Tongue (tissue), 2 donors: ENCODE measurements around the gene CBL. TPM values are rescaled to one million over a fixed set of nuclear protein-coding genes. Genes with fewer than 3 reads are reported as not detected.
A peak's percentile ranks its signal among the peaks of the same experiment; 100 is the strongest.

Source experiments
- DNase-seq: peaks from one replicate; pipeline ENCODE4 v3.0.0-alpha.2; 2015
- total RNA-seq: library from RNA; depleted of rRNA; stranded (reverse); fragments of >200 nt; gene quantifications from one replicate; pipeline ENCODE4 v1.2.3, GENCODE V29; 2014

The CBL gene
- total RNA-seq, 1 donor from 2014 or later: 10.9 TPM

- no peak for DNase-seq
Observed at GRCh38 chr11:119335091-119335654, 129.0 kb downstream of the CBL start.

- no peak for DNase-seq
Observed at GRCh38 chr11:119335655-119336543, 129.8 kb downstream of the CBL start.

GRCh38 chr11:119336744-119337469 is 130.8 kb downstream of the CBL start:
- DNase-seq: no peak

GRCh38 chr11:119337581-119338317 is 131.6 kb downstream of the CBL start:
- no peak for DNase-seq

- DNase-seq: peak; percentile 91
Observed at GRCh38 chr11:119338318-119338890, 132.3 kb downstream of the CBL start.

GRCh38 chr11:119338965-119339588 is 132.9 kb downstream of the CBL start:
- DNase-seq: no peak

- peak; percentile 81 for DNase-seq
Observed at GRCh38 chr11:119339589-119340334, 133.6 kb downstream of the CBL start.

- DNase-seq: peak; percentile 94
Observed at GRCh38 chr11:119340335-119341221, 134.4 kb downstream of the CBL start, which contains the start of gene C1QTNF5. Gene C1QTNF5 (minus strand): TSS chr11:119340883. CDS start chr11:119340397, 486 bp downstream.

GRCh38 chr11:119341222-119342022 is 135.3 kb downstream of the CBL start:
- no peak for DNase-seq

- no peak for DNase-seq
Observed at GRCh38 chr11:119342023-119342300, 135.8 kb downstream of the CBL start.

- no peak for DNase-seq
Observed at GRCh38 chr11:119342362-119343130, 136.4 kb downstream of the CBL start.

- DNase-seq: no peak
Observed at GRCh38 chr11:119343726-119344125, 137.6 kb downstream of the CBL start.

- no peak for DNase-seq
Observed at GRCh38 chr11:119344291-119345010, 138.3 kb downstream of the CBL start.

- no peak for DNase-seq
Observed at GRCh38 chr11:119345685-119346084, 139.5 kb downstream of the CBL start.

- no peak for DNase-seq
Observed at GRCh38 chr11:119346605-119347004, 140.5 kb downstream of the CBL start, which contains the start of gene MFRP. Gene MFRP (minus strand): TSS chr11:119346705. CDS start chr11:119346513, 192 bp downstream.

- DNase-seq: no peak
Observed at GRCh38 chr11:119347242-119347641, 141.1 kb downstream of the CBL start.

- peak; percentile 73 for DNase-seq
Observed at GRCh38 chr11:119347940-119348605, 141.9 kb downstream of the CBL start.
